Stimulated activated naive CD8-positive, alpha-beta T cell treated with anti-CD3 and anti-CD28 coated beads, Interleukin-15, Interleukin-2, amounts not matched to agents 100 U/mL and 50 U/mL, for 24 hours (primary cell): ENCODE measurements around the gene MYRIP.
A peak's percentile ranks its signal among the peaks of the same experiment; 100 is the strongest.

ENCODE experiments used
- ATAC-seq: fragments of 150-1000 bp; cut with Tn5 transposase; one replicate; pipeline ENCODE4 v1.10.0; 2021
- DNase-seq: peaks from one replicate; pipeline ENCODE4 v3.0.0; 2021

Gene MYRIP

GRCh38 chr3:40291471-40291870, 482.1 kb downstream of the MYRIP start:
- DNase-seq, result no peak
- no peak for ATAC-seq

GRCh38 chr3:40292637-40293349, 483.4 kb downstream of the MYRIP start:
- ATAC-seq (no peak), DNase-seq (no peak)

- ATAC-seq, result no peak
- no peak for DNase-seq
Observed at GRCh38 chr3:40294434-40294833, 485.0 kb downstream of the MYRIP start.

- ATAC-seq (no peak), DNase-seq (no peak)
Observed at GRCh38 chr3:40298075-40298474, 488.7 kb downstream of the MYRIP start.

GRCh38 chr3:40299130-40299720, 489.8 kb downstream of the MYRIP start:
- DNase-seq (no peak), ATAC-seq (no peak)

GRCh38 chr3:40299721-40300335, 490.4 kb downstream of the MYRIP start:
- DNase-seq (no peak), ATAC-seq (no peak)

- no peak for ATAC-seq
- no peak for DNase-seq
Observed at GRCh38 chr3:40302784-40303183, 493.4 kb downstream of the MYRIP start.

GRCh38 chr3:40304352-40304751, 494.9 kb downstream of the MYRIP start:
- DNase-seq (no peak), ATAC-seq (no peak)

GRCh38 chr3:40306336-40306735, 496.9 kb downstream of the MYRIP start:
- DNase-seq (no peak), ATAC-seq (no peak)

GRCh38 chr3:40307176-40307575, 497.8 kb downstream of the MYRIP start:
- ATAC-seq, result no peak
- no peak for DNase-seq

- DNase-seq (peak; percentile 12), ATAC-seq (peak; percentile 0)
Observed at GRCh38 chr3:40308725-40309417, 499.5 kb downstream of the MYRIP start.

GRCh38 chr3:40309418-40309924, 500.1 kb downstream of the MYRIP start, which contains the start of gene EIF1B:
Gene EIF1B, plus strand, starts transcription at chr3:40309707. Its CDS starts 235 bp downstream, at chr3:40309942.
- ATAC-seq (peak; percentile 95), DNase-seq (peak; percentile 98)
